GM13976 (cell line): ENCODE data around the gene DNAJB7.
A peak's percentile ranks its signal among the peaks of the same experiment; 100 is the strongest.

ENCODE experiments used
- DNase-seq: peaks from one replicate; pipeline ENCODE4 v3.0.0; 2012; ENCODE audit warnings: low spot score
- in situ Hi-C: fragments of 300-500 bp; cut with MboI; formaldehyde crosslinking; loops from one replicate; pipeline ENCODE4 v1.12.0; 2022; ENCODE audit warnings: low sequenced_read_pairs, mixed read lengths, inconsistent platforms; ENCODE audit not compliant: unreplicated experiment
- TF ChIP-seq, protein P1 (sequence below): IDR thresholded peaks from 2 replicates; pipeline ENCODE4 v1.5.1; 2012; ENCODE audit warnings: borderline replicate concordance, mild to moderate bottlenecking; ENCODE audit not compliant: insufficient read depth; ENCODE audit errors: extremely low read depth, missing control alignments, control extremely low read depth

Gene DNAJB7

GRCh38 chr22:40862537-40862936 is 624 bp upstream of the DNAJB7 start:
- no peak for DNase-seq
- in situ Hi-C loops: no loop called here
- TF ChIP-seq, protein P1, sequence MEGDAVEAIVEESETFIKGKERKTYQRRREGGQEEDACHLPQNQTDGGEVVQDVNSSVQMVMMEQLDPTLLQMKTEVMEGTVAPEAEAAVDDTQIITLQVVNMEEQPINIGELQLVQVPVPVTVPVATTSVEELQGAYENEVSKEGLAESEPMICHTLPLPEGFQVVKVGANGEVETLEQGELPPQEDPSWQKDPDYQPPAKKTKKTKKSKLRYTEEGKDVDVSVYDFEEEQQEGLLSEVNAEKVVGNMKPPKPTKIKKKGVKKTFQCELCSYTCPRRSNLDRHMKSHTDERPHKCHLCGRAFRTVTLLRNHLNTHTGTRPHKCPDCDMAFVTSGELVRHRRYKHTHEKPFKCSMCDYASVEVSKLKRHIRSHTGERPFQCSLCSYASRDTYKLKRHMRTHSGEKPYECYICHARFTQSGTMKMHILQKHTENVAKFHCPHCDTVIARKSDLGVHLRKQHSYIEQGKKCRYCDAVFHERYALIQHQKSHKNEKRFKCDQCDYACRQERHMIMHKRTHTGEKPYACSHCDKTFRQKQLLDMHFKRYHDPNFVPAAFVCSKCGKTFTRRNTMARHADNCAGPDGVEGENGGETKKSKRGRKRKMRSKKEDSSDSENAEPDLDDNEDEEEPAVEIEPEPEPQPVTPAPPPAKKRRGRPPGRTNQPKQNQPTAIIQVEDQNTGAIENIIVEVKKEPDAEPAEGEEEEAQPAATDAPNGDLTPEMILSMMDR: no peak

GRCh38 chr22:40857309-40857855 is 4.5 kb downstream of the DNAJB7 start:
- in situ Hi-C loops: no loop called here
- DNase-seq: no peak
- TF ChIP-seq, protein P1: no peak

- DNase-seq: peak; percentile 94
Observed at GRCh38 chr22:40856513-40857308, 5.2 kb downstream of the DNAJB7 start, which contains the start of the genes ST13 and XPNPEP3. Gene ST13, minus strand, starts transcription at chr22:40856639. Its CDS starts 99 bp downstream, at chr22:40856540. Gene XPNPEP3, plus strand, starts transcription at chr22:40857148. Its CDS starts 34 bp downstream, at chr22:40857182.

GRCh38 chr22:40855979-40856512 is 5.9 kb downstream of the DNAJB7 start:
- in situ Hi-C loops: no loop called here
- TF ChIP-seq, protein P1: no peak
- DNase-seq: peak; percentile 23

More at GRCh38 chr22:40856513-40857308, 5.2 kb downstream of the DNAJB7 start, which contains the start of the genes ST13 and XPNPEP3:
- TF ChIP-seq, protein P1: no peak
- in situ Hi-C loops: no loop called here

DNA sequence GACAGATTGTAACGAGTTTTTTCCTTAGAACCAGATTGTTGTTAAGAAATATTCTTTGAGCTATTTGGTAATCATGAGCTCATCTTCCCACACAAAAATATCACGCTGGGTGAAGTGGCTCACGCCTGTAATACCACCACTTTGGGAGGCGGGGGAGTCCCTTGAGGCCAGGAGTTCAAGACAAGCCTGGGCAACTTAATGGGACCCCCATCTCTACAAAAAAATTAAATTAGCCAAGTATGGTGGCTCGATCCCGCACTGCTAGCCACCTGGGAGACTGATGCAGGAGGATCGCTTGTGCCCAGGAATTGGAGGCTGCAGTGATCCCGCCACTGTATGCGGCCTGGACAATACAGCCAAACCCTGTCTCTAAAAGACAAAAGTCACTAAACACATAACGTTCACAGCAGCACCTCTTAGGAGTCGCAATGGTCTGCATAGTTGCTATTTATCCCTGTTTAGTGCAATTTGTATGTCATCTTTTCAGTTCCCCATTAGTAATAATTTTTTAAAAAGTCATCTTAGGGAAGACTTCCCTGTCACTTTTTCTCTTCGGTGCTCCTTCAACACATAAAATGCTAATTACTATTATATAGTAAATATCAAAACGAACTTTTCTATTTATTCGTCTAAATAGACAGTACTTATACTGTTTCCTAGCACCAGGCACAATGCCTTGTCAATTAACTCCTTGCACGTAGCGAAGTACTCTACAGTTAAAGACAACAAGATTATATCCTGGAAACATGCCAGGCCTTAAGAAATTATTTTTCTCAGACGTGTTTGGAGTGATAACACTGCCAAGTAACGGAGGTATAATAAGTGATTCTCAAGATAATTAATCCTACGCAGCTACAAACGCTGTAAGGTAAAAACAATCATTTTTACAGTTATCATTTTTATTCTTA is 6.6 kb downstream of the DNAJB7 start:
- TF ChIP-seq, protein P1: no peak
- in situ Hi-C loops: no loop called here
- no peak for DNase-seq

DNA sequence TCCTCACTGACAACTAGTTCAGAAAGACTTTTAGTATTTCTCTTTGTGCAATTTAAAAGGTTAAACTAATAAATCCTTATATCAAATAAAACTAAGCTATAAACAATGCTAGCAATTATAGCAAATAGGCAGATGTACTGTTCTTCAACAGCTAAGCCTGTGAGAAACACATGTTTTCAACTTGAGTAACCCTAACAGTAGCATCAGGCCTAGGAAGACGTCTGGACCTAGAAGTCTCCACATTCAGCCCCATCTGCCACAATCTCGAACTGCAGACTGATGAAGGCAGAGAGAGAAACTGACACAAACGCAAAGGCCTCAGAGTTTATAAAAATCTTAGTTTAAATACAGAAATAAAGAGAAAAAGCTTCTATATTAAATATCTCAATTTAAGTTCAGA is 8.0 kb downstream of the DNAJB7 start:
- in situ Hi-C loops: no loop called here
- no peak for DNase-seq
- TF ChIP-seq, protein P1: no peak
